NCI-H2227 treated with DMSO at 0.1 percent for 48 hours (cell line): Measurements from ENCODE around the gene FOXI2.

Experiments used
- DNase-seq: peaks from one replicate; lab custom pipeline; 2025; lab: John Stamatoyannopoulos, UW

FOXI2 gene

GRCh38 chr10:127736915-127737562 lies at the start of gene FOXI2:
Gene FOXI2 (plus strand): TSS chr10:127737185. CDS start chr10:127737274, 89 bp downstream.
- DNase-seq = no peak

DNA sequence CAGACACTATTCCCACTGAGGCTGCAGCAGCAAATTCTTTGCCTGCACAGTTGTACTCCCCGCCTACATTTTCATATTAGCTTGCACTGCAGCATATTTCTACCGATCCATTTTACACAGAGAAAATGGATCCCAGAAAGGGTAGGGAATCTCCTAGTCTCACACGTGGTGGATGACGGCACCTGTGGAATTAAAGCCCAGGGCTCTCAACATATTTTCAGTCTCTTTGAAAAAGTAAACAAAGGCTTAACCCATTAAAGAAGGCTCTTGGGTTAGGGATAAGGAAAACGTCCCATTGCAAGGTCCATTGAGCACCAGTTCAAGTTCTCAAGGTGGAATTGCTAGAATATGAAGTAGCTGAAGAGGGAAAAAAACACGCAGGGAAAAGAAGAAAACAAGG lies 49.4 kb upstream of the FOXI2 start:
- no peak for DNase-seq

- DNase-seq = no peak
Measured at GRCh38 chr10:127690176-127690835, 46.7 kb upstream of the FOXI2 start.

- no peak for DNase-seq
Measured at GRCh38 chr10:127694580-127695193, 42.3 kb upstream of the FOXI2 start.

DNA sequence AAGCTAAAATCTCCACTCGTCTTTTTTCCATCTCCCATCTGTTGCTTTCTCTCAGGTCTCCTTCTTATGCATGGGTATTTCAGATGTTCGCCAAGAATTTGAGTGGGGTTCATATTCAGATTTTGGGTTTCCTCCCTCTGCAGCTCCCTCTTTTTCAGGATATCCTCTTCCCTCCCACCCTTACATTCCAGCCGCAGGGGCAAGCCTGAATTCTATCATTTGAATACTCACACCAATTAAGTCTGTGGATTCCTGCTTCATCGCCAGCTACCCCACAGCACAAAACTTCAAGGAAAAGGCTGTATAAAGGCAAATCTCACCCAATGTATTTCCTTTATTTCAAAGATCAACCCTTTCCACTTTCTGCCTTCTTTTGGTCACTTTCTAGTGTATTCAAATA lies 41.6 kb upstream of the FOXI2 start:
- DNase-seq = no peak

GRCh38 chr10:127698886-127699285 lies 38.1 kb upstream of the FOXI2 start:
- DNase-seq = no peak

DNA sequence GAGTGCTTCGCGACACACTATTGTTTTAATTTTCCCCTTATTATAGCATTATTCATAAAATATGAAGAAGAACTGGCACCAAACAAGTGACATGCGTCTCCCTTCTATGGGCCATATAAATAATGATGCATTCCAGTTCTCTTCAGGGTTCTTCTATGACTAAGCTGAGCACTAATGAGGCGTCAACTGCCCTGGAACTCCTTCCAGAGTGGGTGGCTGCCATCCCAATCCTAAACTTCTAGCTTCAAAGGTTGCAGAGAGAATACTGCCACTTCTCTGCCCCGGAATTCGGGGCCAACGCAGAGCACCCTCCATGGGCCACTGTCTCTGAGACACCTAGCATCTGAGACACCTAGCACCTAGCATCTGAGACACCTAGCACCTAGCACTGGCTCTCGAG lies 37.7 kb upstream of the FOXI2 start:
- DNase-seq = no peak

- DNase-seq = no peak
Measured at GRCh38 chr10:127702271-127702670, 34.7 kb upstream of the FOXI2 start.

- DNase-seq = no peak
Measured at GRCh38 chr10:127715249-127715648, 21.7 kb upstream of the FOXI2 start.

- peak; percentile 1 for DNase-seq
Measured at GRCh38 chr10:127715782-127716378, 21.1 kb upstream of the FOXI2 start.

DNA sequence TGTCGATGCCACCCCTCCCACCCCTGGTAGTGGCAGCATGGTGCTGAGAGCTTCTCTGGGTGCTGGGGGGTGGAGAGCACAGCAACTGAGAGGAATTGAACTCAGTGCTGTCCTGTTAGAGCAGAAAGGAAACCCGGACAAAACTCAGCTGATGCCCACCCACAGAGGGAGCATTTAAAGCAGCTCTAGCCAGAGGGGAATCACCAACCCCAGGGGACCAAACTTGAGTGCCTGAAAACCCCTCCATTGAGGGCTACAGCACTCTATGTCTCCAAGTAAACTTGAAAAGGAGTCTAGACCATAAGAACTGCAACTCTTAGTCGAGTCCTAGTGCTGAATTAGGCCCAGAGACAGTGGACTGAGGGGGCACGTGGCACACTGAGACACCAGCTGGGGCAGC lies 16.8 kb upstream of the FOXI2 start:
- DNase-seq = no peak

GRCh38 chr10:127720903-127721302 lies 16.1 kb upstream of the FOXI2 start:
- no peak for DNase-seq

DNA sequence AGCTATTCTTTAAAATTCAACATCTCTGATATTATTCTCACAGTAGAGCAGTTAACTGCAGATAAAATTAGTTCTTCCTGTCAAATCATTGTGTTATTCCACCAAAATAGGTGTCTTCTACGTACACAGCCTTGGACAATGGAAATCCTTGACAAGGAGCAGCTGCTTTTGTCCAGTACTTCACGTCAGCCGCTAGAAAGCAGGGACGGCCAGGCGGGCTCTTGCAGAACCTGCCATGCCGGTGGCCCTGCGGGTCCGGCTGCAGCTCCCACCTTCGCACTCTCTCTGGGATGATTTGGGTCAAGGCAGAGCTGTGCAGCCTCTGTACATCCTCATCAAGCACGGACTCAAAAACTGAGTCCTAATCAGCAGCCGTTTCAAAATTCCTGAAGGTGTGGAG lies 2.2 kb upstream of the FOXI2 start:
- DNase-seq = no peak

DNA sequence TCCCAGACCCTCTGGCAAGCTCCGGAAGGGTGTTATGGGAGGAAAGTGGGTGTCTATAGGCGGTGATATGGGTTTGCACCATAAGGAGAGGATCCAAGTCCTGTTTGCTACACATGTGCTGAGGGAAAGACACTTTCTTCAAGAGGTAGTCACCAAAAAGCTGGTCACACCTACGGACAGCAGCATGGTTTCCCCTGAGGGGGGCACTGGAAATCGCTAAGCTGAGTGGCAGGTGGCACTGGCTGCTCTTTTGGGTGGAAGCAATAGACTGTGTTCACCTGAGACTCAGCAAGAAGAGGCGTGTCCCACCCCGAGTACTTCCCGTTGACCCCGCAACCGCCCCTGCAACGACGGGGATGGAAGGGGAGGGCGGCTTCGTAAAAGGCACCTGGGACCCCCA lies 1.8 kb upstream of the FOXI2 start:
- no peak for DNase-seq

DNA sequence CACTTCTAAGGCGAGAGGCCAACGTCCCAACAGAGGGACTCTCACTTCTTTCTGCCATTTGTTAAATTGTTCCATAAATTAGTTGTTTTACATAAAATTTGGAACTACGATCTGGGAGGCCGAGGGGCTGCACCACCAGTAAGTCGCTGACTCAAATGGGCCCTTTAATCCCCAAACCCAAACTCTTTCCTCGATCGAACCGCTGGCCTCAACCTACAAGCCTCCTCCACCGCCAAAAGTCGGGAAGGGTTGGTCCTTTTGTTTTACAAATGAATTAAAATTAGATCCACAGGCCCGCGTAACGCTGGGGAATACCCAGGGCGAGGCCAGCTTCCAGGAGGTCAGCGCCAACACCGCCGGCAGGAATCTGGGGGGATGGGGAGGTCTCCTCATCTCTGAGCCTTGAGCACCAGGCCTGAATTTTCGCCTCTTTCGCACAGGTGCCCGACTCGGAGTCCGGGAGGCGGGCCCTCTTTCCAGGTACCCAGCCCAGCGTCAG lies 1.2 kb upstream of the FOXI2 start:
- DNase-seq = no peak

DNA sequence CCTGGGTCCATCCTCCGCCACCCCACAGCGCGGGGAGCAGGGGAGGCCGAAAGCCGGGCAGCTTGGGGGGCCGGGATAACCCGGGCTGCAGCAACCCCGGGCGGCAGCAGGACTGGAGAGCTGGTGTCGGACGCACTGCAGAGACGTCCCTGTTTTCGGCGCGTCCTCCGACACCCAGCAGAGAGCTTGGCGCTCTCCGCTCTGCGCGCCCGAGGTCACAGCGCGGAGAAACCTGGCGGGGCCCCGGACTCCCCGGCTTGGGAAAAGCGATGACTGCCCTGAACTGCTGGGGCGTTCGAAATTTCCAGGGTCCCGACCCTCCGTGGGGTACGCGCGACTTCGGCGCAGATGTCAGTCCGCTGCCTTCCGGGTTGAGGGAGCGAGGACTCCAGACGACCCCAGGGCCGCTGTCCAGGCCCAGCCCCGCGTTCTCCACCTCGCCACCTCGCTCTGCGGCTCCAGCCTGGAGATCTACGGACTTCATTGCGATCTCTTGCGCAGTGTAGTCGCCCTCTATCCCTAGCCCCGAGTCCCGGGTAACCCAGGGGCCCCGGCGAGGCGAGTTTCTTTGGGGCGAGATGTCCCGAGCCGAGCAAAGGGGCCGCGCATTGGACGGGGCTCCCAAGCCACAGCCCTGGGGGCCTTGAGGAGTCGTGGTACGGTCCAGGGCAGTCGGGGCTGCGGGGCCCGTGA lies 617 bp upstream of the FOXI2 start:
- no peak for DNase-seq

- no peak for DNase-seq
Measured at GRCh38 chr10:127737563-127738511, 852 bp downstream of the FOXI2 start.

GRCh38 chr10:127738512-127739424 lies 1.8 kb downstream of the FOXI2 start:
- no peak for DNase-seq

- no peak for DNase-seq
Measured at GRCh38 chr10:127739908-127740307, 2.9 kb downstream of the FOXI2 start.

DNA sequence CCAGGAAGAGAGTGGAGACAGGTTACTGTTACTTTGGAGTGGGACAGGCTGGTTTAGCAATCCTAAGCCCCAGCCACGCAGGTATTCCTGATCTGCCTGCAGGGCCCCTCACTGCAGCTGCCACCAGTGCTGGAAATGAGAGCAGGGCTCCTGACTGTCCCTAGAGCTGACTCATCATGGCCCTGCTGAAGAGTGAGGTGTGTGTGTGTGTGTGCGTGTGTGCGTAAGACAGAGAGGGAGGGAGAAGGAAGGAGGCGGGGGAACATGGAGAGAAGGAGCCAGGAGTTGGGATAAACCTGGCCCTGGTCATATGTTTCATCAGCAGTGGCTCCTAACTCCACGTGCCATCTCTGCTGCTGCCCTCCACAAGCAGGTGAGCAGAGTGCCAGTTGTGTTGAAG lies 3.6 kb downstream of the FOXI2 start:
- no peak for DNase-seq
